Tibial nerve (tissue), 4 donors: ENCODE measurements around the gene JPH2. TPM values are rescaled to one million over a fixed set of nuclear protein-coding genes. Genes with fewer than 3 reads are reported as not detected.

Experiments used
- DNase-seq, 2 donors: peaks; one replicate each; pipeline ENCODE4 v3.0.0-alpha.2; 2019; ENCODE audit warnings: low spot score in 2 of 2
- H3K27ac ChIP-seq, 4 donors: fragments of 200-600 bp; sonication (generic) in 3 of 4; one replicate each; pipeline ENCODE4 v1.5.1; 2017 to 2019; ENCODE audit warnings: mild to moderate bottlenecking in 1 of 4
- H3K27me3 ChIP-seq, 2 donors: fragments of 200-600 bp; sonication (generic) in 1 of 2; one replicate each; pipeline versions ENCODE4 v1.5.1 to v1.6.0; 2017 to 2019
- H3K36me3 ChIP-seq, 3 donors: fragments of 200-600 bp; sonication (generic); one replicate each; pipeline ENCODE4 v1.5.1; 2018 to 2019
- H3K4me1 ChIP-seq, 4 donors: fragments of 200-600 bp; sonication (generic) in 3 of 4; one replicate each; pipeline ENCODE4 v1.5.1; 2017 to 2019
- H3K4me3 ChIP-seq, 4 donors: fragments of 200-600 bp; sonication (generic) in 3 of 4; one replicate each; pipeline ENCODE4 v1.5.1; 2017 to 2019; ENCODE audit warnings: mild to moderate bottlenecking in 1 of 4, moderate library complexity in 1 of 4
- H3K9me3 ChIP-seq, 4 donors: fragments of 200-600 bp; sonication (generic) in 3 of 4; one replicate each; pipeline ENCODE4 v1.5.1; 2017 to 2019
- CTCF ChIP-seq, 5 experiments: fragments of 200-600 bp in 3 of 5; fragments of 450-650 bp in 2 of 5; sonication (generic) in 3 of 5; IDR thresholded peaks; one replicate each; pipeline ENCODE4 v1.5.1; 2016 to 2019; ENCODE audit warnings: antibody characterized with exemption in 5 of 5, mild to moderate bottlenecking in 3 of 5, moderate library complexity in 2 of 5
- EP300 ChIP-seq, 2 donors: sonication (generic); formaldehyde crosslinking; IDR thresholded peaks; one replicate each; pipeline ENCODE4 v1.6.1; 2017; ENCODE audit warnings: antibody characterized with exemption in 2 of 2, mild to moderate bottlenecking in 1 of 2
- POLR2A ChIP-seq, 2 donors: fragments of 450-650 bp; IDR thresholded peaks; one replicate each; pipeline ENCODE4 v1.6.1; 2017; ENCODE audit warnings: antibody characterized with exemption in 2 of 2, mild to moderate bottlenecking in 2 of 2, moderate library complexity in 2 of 2
- WGBS, 2 donors: methylation state at CpG; one replicate each; pipeline ENCODE4 v1.1.5; 2018; 5-methylcytosine and 5-hydroxymethylcytosine counted together
- total RNA-seq, 4 donors: library from RNA; depleted of rRNA; stranded (reverse); fragments of >200 nt; gene quantifications; one replicate each; pipeline ENCODE4 v1.1.0, GENCODE V29; 2016

Gene JPH2
- total RNA-seq, 4 donors from 2014 or later = 3.1 to 6.3 (median 5.3) TPM

DNA sequence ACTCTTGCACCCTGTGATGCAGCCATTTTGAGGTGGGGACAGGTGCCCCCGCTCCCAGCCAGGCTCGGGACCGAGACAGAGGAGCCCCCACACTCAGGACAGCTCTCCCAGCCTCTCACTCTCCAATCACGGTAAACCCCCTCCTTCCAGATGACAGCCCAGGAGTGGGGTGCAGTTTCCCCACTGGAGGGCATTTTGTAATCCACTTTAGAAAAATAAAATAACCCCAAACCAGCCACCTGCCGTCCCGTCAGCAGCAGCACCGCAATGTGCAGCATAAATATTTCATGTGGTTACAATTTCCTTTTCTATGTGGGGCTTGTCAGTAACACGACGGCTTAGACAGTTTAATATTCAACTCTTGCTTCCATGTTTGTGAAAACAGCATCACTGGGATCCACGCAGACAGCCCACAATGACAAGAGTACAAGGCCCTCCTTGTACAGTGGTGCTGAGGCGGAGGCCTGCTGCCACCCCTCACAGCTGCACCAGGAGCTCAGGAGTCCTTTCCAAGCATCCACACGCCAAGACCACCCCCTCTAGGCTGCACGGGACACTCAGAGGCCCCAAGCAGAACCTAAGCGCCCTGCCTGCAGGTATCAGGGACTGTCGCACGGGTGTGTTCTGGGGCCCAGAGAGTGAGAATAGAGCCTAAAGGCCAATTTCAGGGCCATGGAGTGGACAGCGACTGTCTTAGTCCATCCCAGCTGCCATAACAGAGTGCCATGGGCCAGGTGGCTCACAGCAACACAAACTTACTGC is 116.7 kb downstream of the JPH2 start:
- no peak for DNase-seq

DNA sequence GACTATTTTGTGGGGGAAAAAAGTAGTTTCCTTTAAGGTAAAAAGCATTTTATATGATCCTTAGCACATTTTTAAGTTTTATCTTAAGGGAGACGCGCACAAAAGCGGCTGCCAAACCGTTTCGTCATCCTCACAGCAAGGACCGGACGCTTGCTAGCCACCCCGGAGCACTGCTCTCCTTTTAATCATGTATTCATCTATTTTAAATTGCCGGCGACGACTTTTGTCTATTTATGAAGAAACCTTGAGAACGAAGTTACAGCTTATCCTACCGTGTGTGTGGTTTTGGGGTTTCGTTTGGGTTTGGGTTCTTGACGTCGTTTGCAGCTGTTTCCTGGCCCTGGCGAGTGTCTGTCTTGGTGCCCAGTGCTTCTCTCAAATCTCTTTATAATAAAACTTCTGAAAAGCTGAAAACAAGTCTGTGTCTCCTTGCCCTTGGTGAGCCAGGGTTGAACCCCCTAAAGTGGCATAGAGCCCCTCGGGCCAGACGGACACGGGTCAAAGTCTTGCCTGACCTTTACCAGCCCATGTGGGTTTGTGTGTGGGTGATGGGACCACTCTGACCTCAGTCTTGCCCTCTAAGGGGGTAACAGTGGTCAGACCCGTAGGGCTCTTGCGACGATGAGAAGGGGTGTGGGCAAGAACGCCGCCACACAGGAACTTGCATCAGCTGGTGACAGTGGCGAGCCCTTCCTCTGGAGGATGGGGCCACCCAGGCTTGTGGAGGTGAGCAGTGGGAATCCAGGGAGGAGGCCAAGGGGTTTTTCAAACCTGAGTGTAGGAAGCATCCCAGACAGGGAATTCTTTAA is 117.6 kb downstream of the JPH2 start:
- no peak for TF ChIP-seq CTCF (IDR thresholded peaks at IDR 0.05)
- TF ChIP-seq EP300 (IDR thresholded peaks at IDR 0.05) = no peak
- no peak for TF ChIP-seq POLR2A (IDR thresholded peaks at IDR 0.05)
- no peak for DNase-seq
- Histone ChIP-seq H3K36me3 (no peaks in the 10 kb centered on the region), H3K4me1 (no peaks in the 10 kb centered on the region), H3K4me3 (no peak overlapping the region), H3K27me3 (no peaks in the 10 kb centered on the region), H3K27ac (peak overlapping the region in 1 of 4 donors; percentile 12), H3K9me3 (peaks cover 0 to 5% (median 0%) of the 10 kb centered on the region in 4 donors)
- 62 to 68% methylated on average over 26 of the region's 26 CpGs for WGBS, 2 donors

More for the DNA sequence above, 116.7 kb downstream of the JPH2 start:
- Histone ChIP-seq H3K27me3 (no peaks in the 10 kb centered on the region), H3K36me3 (no peaks in the 10 kb centered on the region), H3K9me3 (peaks cover 0 to 5% (median 0%) of the 10 kb centered on the region in 4 donors), H3K4me3 (no peak overlapping the region), H3K4me1 (no peaks in the 10 kb centered on the region), H3K27ac (peak overlapping the region in 1 of 4 donors; percentile 12)
- TF ChIP-seq EP300 (IDR thresholded peaks at IDR 0.05) = no peak
- TF ChIP-seq CTCF (IDR thresholded peaks at IDR 0.05) = no peak
- TF ChIP-seq POLR2A (IDR thresholded peaks at IDR 0.05) = no peak
- WGBS, 2 donors = 53 to 61% methylated on average over 14 to 16 of the region's 17 CpGs

DNA sequence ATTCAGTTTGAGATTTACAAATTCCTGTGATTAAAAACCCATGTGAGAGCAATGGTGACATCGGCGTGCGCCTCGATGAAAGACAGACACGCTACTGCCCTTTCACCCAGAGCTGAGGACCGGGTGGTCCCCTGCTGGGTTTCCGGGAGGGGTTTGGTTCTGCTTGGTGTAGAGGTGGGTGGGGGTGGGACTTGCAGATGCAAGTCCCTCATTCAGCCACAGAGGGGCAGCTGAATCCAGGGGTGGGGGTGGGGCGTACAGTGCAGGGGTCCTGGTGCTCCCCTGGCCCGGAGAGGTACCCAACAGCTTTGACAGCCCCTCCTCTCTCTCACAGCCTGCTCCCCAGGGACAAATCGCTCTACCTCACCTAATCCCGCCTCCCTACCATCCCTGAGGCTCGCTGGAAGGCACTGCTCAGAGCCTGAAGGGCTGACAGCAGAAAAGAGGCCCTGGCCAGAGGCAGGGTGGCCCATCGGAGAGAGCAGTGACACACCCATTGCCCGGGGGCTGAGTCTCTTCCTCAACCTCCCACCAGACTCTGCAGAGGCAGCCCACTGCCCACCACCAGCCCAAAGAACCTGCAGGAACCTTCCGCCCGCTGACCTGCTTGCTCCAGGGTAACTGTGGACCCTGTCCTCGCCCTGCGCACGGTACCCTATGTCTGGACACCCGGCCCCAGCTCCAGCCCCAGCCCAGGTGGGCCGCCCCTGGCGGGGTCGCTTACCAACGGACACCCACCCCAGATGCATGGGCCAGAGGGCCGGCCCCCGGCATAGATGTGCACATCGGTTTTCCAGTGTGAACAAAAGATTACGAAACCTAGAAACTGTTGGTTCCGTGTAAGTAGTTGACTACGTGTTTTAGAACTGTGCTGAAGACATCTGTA is 118.4 kb downstream of the JPH2 start:
- H3K36me3 ChIP-seq = no peaks in the 10 kb centered on the region
- no peak for TF ChIP-seq CTCF (IDR thresholded peaks at IDR 0.05)
- no peak for TF ChIP-seq POLR2A (IDR thresholded peaks at IDR 0.05)
- no peak for TF ChIP-seq EP300 (IDR thresholded peaks at IDR 0.05)
- H3K4me1 ChIP-seq = no peaks in the 10 kb centered on the region
- WGBS, 2 donors = 76 to 77% methylated on average over 28 to 29 of the region's 30 CpGs
- H3K4me3 ChIP-seq = no peak overlapping the region
- H3K27me3 ChIP-seq = no peaks in the 10 kb centered on the region
- DNase-seq = no peak
- H3K27ac ChIP-seq = no peak overlapping the region
- peaks cover 0 to 5% (median 0%) of the 10 kb centered on the region in 4 donors for H3K9me3 ChIP-seq

- no peak for DNase-seq
- peaks cover 0 to 5% (median 0%) of the 10 kb centered on the region in 4 donors for H3K9me3 ChIP-seq
- H3K4me1 ChIP-seq = no peaks in the 10 kb centered on the region
- WGBS, 2 donors = 85 to 91% methylated on average over 9 to 12 of the region's 15 CpGs
- H3K36me3 ChIP-seq = no peaks in the 10 kb centered on the region
- no peaks in the 10 kb centered on the region for H3K27me3 ChIP-seq
- TF ChIP-seq POLR2A (IDR thresholded peaks at IDR 0.05) (no peak), CTCF (IDR thresholded peaks at IDR 0.05) (no peak), EP300 (IDR thresholded peaks at IDR 0.05) (no peak)
- H3K4me3 ChIP-seq = no peak overlapping the region
- no peak overlapping the region for H3K27ac ChIP-seq
Measured at GRCh38 chr20:44067650-44068081, 119.3 kb downstream of the JPH2 start.
